ENCODE measurements around the gene PATJ.

Gene PATJ

GRCh38 chr1:61981870-61982660 lies 239.8 kb downstream of the PATJ start:
- Histone ChIP-seq H3K9me3 (ENCODE audit: control insufficient read depth, insufficient read depth, low read length) (no peaks in the 10 kb centered on the region), H3K27me3 (ENCODE audit: control insufficient read depth, insufficient read depth, low read length) (no peaks in the 10 kb centered on the region), H3K4me1 (ENCODE audit: control insufficient read depth, insufficient read depth, low read length) (no peaks in the 10 kb centered on the region), H3K4me3 (ENCODE audit: low read depth, low read length) (no peak overlapping the region), H3K36me3 (ENCODE audit: control insufficient read depth, insufficient read depth, low read length) (no peaks in the 10 kb centered on the region), H3K9ac (ENCODE audit: low read depth, low read length) (no peak overlapping the region)

GRCh38 chr1:61983236-61983635 lies 241.0 kb downstream of the PATJ start:
- no peak overlapping the region for H3K9ac ChIP-seq (ENCODE audit: low read depth, low read length)

GRCh38 chr1:61992257-61992656 lies 250.0 kb downstream of the PATJ start:
- Histone ChIP-seq H3K9ac (ENCODE audit: low read depth, low read length) (no peak overlapping the region), H3K4me3 (ENCODE audit: low read depth, low read length) (no peak overlapping the region), H3K9me3 (ENCODE audit: control insufficient read depth, insufficient read depth, low read length) (no peaks in the 10 kb centered on the region), H3K4me1 (ENCODE audit: control insufficient read depth, insufficient read depth, low read length) (no peaks in the 10 kb centered on the region), H3K27me3 (ENCODE audit: control insufficient read depth, insufficient read depth, low read length) (no peaks in the 10 kb centered on the region), H3K36me3 (ENCODE audit: control insufficient read depth, insufficient read depth, low read length) (no peaks in the 10 kb centered on the region)

More at GRCh38 chr1:61983236-61983635, 241.0 kb downstream of the PATJ start:
- Histone ChIP-seq H3K36me3 (ENCODE audit: control insufficient read depth, insufficient read depth, low read length) (no peaks in the 10 kb centered on the region), H3K9me3 (ENCODE audit: control insufficient read depth, insufficient read depth, low read length) (no peaks in the 10 kb centered on the region), H3K4me3 (ENCODE audit: low read depth, low read length) (no peak overlapping the region), H3K27me3 (ENCODE audit: control insufficient read depth, insufficient read depth, low read length) (no peaks in the 10 kb centered on the region), H3K4me1 (ENCODE audit: control insufficient read depth, insufficient read depth, low read length) (no peaks in the 10 kb centered on the region)

- no peaks in the 10 kb centered on the region for H3K36me3 ChIP-seq (ENCODE audit: control insufficient read depth, insufficient read depth, low read length)
- H3K9ac ChIP-seq (ENCODE audit: low read depth, low read length): no peak overlapping the region
- H3K4me1 ChIP-seq (ENCODE audit: control insufficient read depth, insufficient read depth, low read length): no peaks in the 10 kb centered on the region
- no peaks in the 10 kb centered on the region for H3K9me3 ChIP-seq (ENCODE audit: control insufficient read depth, insufficient read depth, low read length)
- no peaks in the 10 kb centered on the region for H3K27me3 ChIP-seq (ENCODE audit: control insufficient read depth, insufficient read depth, low read length)
- no peak overlapping the region for H3K4me3 ChIP-seq (ENCODE audit: low read depth, low read length)
Observed at GRCh38 chr1:61993331-61993961, 251.2 kb downstream of the PATJ start.

GRCh38 chr1:61995641-61996040 lies 253.4 kb downstream of the PATJ start:
- H3K27me3 ChIP-seq (ENCODE audit: control insufficient read depth, insufficient read depth, low read length): no peaks in the 10 kb centered on the region
- no peaks in the 10 kb centered on the region for H3K4me1 ChIP-seq (ENCODE audit: control insufficient read depth, insufficient read depth, low read length)
- no peak overlapping the region for H3K9ac ChIP-seq (ENCODE audit: low read depth, low read length)
- no peaks in the 10 kb centered on the region for H3K36me3 ChIP-seq (ENCODE audit: control insufficient read depth, insufficient read depth, low read length)
- H3K9me3 ChIP-seq (ENCODE audit: control insufficient read depth, insufficient read depth, low read length): no peaks in the 10 kb centered on the region
- no peak overlapping the region for H3K4me3 ChIP-seq (ENCODE audit: low read depth, low read length)

- Histone ChIP-seq H3K4me3 (ENCODE audit: low read depth, low read length) (no peak overlapping the region), H3K36me3 (ENCODE audit: control insufficient read depth, insufficient read depth, low read length) (no peaks in the 10 kb centered on the region), H3K27me3 (ENCODE audit: control insufficient read depth, insufficient read depth, low read length) (no peaks in the 10 kb centered on the region), H3K9me3 (ENCODE audit: control insufficient read depth, insufficient read depth, low read length) (no peaks in the 10 kb centered on the region), H3K9ac (ENCODE audit: low read depth, low read length) (no peak overlapping the region), H3K4me1 (ENCODE audit: control insufficient read depth, insufficient read depth, low read length) (no peaks in the 10 kb centered on the region)
Observed at GRCh38 chr1:61997123-61997522, 254.8 kb downstream of the PATJ start.

GRCh38 chr1:62003777-62004176 lies 261.5 kb downstream of the PATJ start:
- Histone ChIP-seq H3K36me3 (ENCODE audit: control insufficient read depth, insufficient read depth, low read length) (no peaks in the 10 kb centered on the region), H3K4me1 (ENCODE audit: control insufficient read depth, insufficient read depth, low read length) (no peaks in the 10 kb centered on the region), H3K9ac (ENCODE audit: low read depth, low read length) (no peak overlapping the region)

GRCh38 chr1:62006690-62007089 lies 264.4 kb downstream of the PATJ start:
- no peaks in the 10 kb centered on the region for H3K27me3 ChIP-seq (ENCODE audit: control insufficient read depth, insufficient read depth, low read length)
- no peaks in the 10 kb centered on the region for H3K4me1 ChIP-seq (ENCODE audit: control insufficient read depth, insufficient read depth, low read length)
- H3K9me3 ChIP-seq (ENCODE audit: control insufficient read depth, insufficient read depth, low read length): no peaks in the 10 kb centered on the region
- H3K9ac ChIP-seq (ENCODE audit: low read depth, low read length): no peak overlapping the region
- no peak overlapping the region for H3K4me3 ChIP-seq (ENCODE audit: low read depth, low read length)
- no peaks in the 10 kb centered on the region for H3K36me3 ChIP-seq (ENCODE audit: control insufficient read depth, insufficient read depth, low read length)

More at GRCh38 chr1:62003777-62004176, 261.5 kb downstream of the PATJ start:
- Histone ChIP-seq H3K27me3 (ENCODE audit: control insufficient read depth, insufficient read depth, low read length) (no peaks in the 10 kb centered on the region), H3K9me3 (ENCODE audit: control insufficient read depth, insufficient read depth, low read length) (no peaks in the 10 kb centered on the region), H3K4me3 (ENCODE audit: low read depth, low read length) (no peak overlapping the region)

GRCh38 chr1:62011006-62011405 lies 268.7 kb downstream of the PATJ start:
- Histone ChIP-seq H3K4me1 (ENCODE audit: control insufficient read depth, insufficient read depth, low read length) (no peaks in the 10 kb centered on the region), H3K4me3 (ENCODE audit: low read depth, low read length) (no peak overlapping the region), H3K9me3 (ENCODE audit: control insufficient read depth, insufficient read depth, low read length) (no peaks in the 10 kb centered on the region), H3K36me3 (ENCODE audit: control insufficient read depth, insufficient read depth, low read length) (no peaks in the 10 kb centered on the region), H3K27me3 (ENCODE audit: control insufficient read depth, insufficient read depth, low read length) (no peaks in the 10 kb centered on the region), H3K9ac (ENCODE audit: low read depth, low read length) (no peak overlapping the region)

GRCh38 chr1:62012095-62012494 lies 269.8 kb downstream of the PATJ start:
- Histone ChIP-seq H3K9me3 (ENCODE audit: control insufficient read depth, insufficient read depth, low read length) (no peaks in the 10 kb centered on the region), H3K4me3 (ENCODE audit: low read depth, low read length) (no peak overlapping the region), H3K4me1 (ENCODE audit: control insufficient read depth, insufficient read depth, low read length) (no peaks in the 10 kb centered on the region), H3K36me3 (ENCODE audit: control insufficient read depth, insufficient read depth, low read length) (no peaks in the 10 kb centered on the region), H3K27me3 (ENCODE audit: control insufficient read depth, insufficient read depth, low read length) (no peaks in the 10 kb centered on the region), H3K9ac (ENCODE audit: low read depth, low read length) (no peak overlapping the region)

GRCh38 chr1:62012836-62013235 lies 270.6 kb downstream of the PATJ start:
- Histone ChIP-seq H3K27me3 (ENCODE audit: control insufficient read depth, insufficient read depth, low read length) (no peaks in the 10 kb centered on the region), H3K4me1 (ENCODE audit: control insufficient read depth, insufficient read depth, low read length) (no peaks in the 10 kb centered on the region), H3K4me3 (ENCODE audit: low read depth, low read length) (no peak overlapping the region), H3K36me3 (ENCODE audit: control insufficient read depth, insufficient read depth, low read length) (no peaks in the 10 kb centered on the region), H3K9ac (ENCODE audit: low read depth, low read length) (no peak overlapping the region), H3K9me3 (ENCODE audit: control insufficient read depth, insufficient read depth, low read length) (no peaks in the 10 kb centered on the region)

GRCh38 chr1:62013264-62013663 lies 271.0 kb downstream of the PATJ start:
- no peaks in the 10 kb centered on the region for H3K36me3 ChIP-seq (ENCODE audit: control insufficient read depth, insufficient read depth, low read length)
- no peaks in the 10 kb centered on the region for H3K9me3 ChIP-seq (ENCODE audit: control insufficient read depth, insufficient read depth, low read length)
- H3K4me3 ChIP-seq (ENCODE audit: low read depth, low read length): no peak overlapping the region
- no peaks in the 10 kb centered on the region for H3K4me1 ChIP-seq (ENCODE audit: control insufficient read depth, insufficient read depth, low read length)
- H3K27me3 ChIP-seq (ENCODE audit: control insufficient read depth, insufficient read depth, low read length): no peaks in the 10 kb centered on the region
- no peak overlapping the region for H3K9ac ChIP-seq (ENCODE audit: low read depth, low read length)
